Testis (tissue), 2 donors: ENCODE data around the gene PNMA8B.

Experiments
- CTCF ChIP-seq, 3 experiments: fragments of 450-650 bp in 2 of 3; fragments of 200-600 bp in 1 of 3; sonication (generic) in 1 of 3; IDR thresholded peaks; one replicate each; pipeline ENCODE4 v1.5.1; 2016 to 2019; ENCODE audit warnings: antibody characterized with exemption in 3 of 3, mild to moderate bottlenecking in 2 of 3, moderate library complexity in 1 of 3
- POLR2A ChIP-seq: fragments of 450-650 bp; IDR thresholded peaks from one replicate; pipeline ENCODE4 v1.6.1; 2017; ENCODE audit warnings: antibody characterized with exemption, mild to moderate bottlenecking, moderate library complexity

- TF ChIP-seq POLR2A (no peak), CTCF (IDR thresholded peaks at IDR 0.05) (no peak)
Observed at GRCh38 chr19:46456930-46457329, 38.7 kb downstream of the PNMA8B start.
